ENCODE data around the gene PLPP2.

PLPP2 gene

DNA sequence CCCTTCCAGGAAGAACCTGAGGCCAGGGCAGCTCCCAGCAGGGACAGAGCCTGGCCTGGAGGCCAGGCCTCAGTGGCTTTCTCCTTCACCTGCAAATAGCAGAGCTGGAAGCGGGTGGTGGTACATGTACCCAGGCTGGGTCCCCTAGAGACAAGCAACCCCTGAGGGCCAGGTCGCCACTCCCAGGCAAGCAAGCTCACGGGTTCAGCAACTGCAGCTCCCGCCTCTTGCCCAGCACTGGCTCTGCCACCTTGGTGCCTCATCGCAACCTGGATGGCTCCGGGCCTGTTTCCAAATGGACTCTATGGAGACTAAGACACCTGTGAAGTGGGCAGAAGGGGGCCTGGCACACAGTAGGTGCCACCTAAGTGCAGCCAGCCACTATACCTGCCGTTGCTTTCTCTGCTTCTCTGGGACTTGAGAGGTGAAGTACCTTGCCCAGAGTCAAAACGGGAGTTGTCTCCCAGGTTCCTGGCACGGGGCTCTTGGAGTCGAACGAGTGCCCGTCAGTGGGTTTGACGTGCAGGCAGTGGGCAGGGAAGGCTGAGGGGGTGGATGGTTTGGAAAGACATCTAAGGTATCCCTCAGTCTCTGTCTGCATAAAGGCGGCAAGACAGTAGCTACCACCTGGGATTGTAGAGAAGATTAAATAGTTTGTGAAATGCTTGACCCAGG lies 2.4 kb upstream of the PLPP2 start:
- DNase-seq (ENCODE audit: low read depth in 2 of 2): no peak

DNA sequence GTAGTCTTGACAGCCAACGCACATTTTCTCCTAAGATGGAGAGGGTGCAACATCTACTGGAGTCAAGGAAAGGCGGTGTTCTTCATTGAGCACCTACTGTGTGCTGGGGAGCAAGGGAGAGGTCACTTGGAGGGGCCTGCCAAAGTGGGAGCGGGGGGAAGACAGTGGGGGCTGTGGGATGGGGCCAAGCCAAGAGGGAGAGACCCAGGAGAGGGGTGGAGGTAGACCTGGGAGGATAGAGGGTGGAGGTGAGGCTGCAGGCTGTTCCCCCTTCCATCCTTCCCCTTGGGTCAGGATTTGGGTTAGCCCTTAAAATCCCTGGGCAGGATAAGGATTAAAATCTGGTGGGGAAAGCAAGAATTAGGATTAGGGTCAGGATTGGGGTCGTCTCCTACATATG lies 1.7 kb upstream of the PLPP2 start:
- DNase-seq (ENCODE audit: low read depth in 2 of 2): no peak

DNA sequence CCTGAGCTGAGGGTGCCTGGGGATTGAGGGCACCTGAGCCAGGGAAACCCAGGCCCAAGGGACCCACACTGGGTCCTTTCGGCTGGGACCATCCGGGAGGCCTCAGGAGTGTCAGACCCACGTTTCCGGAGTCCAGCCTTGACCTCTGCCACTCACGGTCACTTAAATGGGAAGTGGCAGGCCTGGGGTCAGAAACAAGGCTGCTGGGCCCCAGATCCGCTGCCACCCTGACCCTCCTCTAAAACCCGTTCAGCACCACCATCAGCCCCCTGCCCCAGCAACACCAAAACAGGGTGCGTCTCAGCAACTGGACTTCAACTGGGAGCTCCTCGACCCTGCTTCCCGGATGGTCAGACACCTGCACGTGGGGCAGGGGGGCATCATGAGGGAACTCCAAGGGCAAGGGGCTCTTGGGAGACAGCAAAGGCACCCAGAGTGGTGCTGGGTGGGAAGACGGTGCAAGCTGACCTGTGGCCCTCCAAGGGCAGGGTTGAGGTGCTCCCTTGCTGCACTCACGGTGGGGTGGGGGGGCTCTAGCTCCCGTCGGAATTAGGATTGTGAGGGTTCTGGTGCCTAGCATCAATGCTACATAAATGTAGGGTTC lies 1.2 kb upstream of the PLPP2 start:
- no peak for DNase-seq (ENCODE audit: low read depth in 2 of 2)

- no peak for DNase-seq (ENCODE audit: low read depth in 2 of 2)
These were observed 518 bp upstream of the PLPP2 start for GRCh38 chr19:291561-292280.

- peak in 1 of 2 donors; percentile 23 for DNase-seq (ENCODE audit: low read depth in 2 of 2)
These were observed 714 bp downstream of the PLPP2 start for GRCh38 chr19:290372-291005.

DNA sequence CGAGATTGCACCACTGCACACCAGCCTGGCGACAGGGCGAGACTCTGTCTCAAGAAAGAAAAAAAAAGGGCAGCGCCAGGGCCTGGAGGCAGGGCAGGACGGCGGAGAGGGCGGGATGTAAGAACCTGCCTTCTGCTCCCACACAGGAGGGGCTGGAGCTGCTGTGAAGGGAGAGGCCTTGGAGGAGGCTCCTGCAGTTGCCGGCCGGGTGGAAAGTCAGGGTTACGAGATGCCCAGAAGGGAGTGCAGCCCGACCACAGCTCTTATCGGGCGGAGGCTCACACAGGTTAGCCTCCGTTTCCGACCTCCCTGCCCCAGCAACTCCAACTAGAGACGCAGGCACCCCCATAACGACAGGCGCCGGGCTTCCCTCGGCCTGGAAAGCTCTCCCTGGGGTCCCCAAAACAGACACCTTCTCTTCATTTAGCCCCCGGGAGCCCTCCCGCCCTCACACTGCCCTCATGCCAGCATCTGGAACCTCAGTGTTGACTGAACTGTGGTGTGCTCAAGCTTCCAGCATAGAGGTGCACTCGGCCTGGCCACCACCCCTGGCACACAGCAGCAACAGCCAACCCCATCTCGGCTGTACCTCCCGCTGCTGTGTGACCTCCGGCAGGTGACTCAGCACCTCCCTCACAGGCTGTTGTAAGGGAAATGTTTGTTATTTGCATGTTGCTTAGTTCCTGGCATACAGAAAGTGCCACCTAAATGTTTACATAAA lies 1.4 kb downstream of the PLPP2 start:
- DNase-seq (ENCODE audit: low read depth in 2 of 2): no peak

DNA sequence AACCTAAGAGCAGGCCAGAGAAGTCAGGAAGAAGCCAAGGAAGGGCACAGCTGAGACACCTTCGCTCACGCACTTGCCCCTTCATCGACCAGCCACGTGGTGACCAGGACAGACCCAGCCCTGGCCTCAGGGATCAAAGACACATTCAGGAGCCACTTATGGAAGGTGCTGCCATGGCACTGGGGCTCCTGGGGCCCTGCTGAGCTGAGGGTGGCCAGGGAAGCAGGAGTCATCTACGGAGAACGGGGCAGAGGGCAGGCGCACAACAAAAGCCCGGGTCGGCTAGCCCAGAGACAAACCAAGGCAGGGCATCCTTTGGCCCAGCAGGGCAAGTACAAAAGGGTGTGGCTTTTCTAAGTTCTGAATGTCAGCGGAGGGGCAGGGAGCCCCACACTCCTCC lies 2.3 kb downstream of the PLPP2 start:
- DNase-seq (ENCODE audit: low read depth in 2 of 2): no peak

DNA sequence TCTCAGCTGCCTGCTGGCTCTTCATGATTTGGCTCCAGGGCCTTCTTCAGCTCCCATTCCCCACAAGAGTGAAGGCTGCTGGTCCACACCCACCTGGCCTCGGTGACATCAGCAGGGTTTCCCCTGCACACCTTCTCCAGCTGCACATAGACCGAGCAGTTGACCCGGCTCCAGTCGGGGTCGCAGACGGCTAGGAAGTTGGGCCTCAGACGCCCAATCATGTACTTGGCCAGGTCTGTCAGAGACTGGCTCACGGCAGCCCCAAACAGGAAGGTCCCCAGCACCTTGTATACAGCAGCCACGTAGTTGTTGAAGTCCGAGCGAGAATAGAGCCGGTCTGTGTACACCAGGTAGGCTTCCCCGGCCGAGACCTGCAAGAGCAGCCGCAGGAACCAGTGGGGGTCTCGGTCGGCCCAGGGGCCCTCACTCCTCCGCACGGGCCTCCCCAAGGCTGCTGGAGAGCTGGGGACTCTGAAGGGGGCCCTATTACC lies 3.8 kb downstream of the PLPP2 start:
- DNase-seq (ENCODE audit: low read depth in 2 of 2): no peak

GRCh38 chr19:283395-283794 lies 7.8 kb downstream of the PLPP2 start:
- DNase-seq (ENCODE audit: low read depth in 2 of 2): no peak

GRCh38 chr19:282501-282900 lies 8.7 kb downstream of the PLPP2 start:
- DNase-seq (ENCODE audit: low read depth in 2 of 2): no peak

DNA sequence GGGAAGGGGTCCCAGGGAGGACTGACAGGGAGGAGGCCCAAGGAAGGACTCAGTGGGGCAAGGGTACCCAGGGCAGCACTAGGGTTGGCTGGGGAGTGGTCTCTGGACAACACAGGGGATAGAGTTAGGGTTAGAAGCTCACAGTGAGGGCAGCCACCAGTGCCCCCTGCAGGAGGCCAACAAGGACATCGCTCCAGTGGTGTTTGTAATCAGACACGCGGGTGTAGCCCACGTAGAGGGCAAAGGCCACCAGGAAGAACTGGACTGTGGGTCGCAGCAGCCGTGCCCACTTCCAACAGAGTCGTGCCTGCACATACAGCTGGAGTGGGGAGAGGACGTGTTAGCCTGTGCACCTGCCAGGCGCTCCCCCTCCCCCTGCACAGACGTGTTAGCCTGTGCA lies 9.2 kb downstream of the PLPP2 start:
- no peak for DNase-seq (ENCODE audit: low read depth in 2 of 2)

- no peak for DNase-seq (ENCODE audit: low read depth in 2 of 2)
These were observed 9.9 kb downstream of the PLPP2 start for GRCh38 chr19:281156-281853.

DNA sequence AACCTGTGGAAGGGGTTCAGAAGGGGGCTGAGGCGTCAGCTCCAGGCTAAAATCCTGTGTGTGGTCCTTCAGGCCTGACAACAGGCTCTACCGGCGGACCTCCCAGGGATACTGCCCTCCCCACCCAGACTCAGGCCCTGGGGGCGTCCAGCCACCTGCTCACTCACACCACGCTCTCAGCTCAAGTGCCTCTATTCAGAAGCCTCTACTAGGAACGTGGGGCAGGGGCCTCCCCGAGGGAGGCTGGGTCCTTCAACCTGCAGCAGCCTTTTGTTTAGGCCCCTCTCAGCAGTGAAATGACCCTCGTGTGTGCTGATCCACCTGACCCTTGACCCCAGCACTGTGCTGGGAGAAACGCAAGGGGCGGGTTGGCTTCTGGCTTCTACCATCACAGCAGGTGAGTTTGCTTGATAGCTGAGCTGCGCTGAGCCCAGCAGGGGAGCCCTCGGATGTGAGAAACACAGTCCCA lies 10.6 kb downstream of the PLPP2 start:
- no peak for DNase-seq (ENCODE audit: low read depth in 2 of 2)

DNA sequence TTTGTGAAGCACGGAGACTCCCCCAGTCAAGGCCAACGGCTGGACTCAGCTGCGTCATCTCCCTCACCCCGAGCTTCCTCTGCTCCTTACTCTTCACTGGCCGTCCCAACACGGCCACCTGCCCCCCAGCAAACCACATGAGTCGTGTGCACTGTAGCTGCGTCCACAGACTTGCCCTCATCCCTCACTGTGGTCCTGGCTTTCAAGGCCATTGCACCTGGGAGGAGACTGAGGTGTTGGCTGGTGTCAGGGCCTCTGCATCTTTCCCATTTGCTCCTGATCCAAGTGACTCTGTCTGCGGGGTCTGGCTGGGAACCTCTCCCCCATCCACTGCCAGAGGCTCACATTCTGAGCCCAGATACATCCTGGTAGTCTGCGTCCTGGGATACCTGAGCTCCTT lies 11.5 kb downstream of the PLPP2 start:
- no peak for DNase-seq (ENCODE audit: low read depth in 2 of 2)

DNA sequence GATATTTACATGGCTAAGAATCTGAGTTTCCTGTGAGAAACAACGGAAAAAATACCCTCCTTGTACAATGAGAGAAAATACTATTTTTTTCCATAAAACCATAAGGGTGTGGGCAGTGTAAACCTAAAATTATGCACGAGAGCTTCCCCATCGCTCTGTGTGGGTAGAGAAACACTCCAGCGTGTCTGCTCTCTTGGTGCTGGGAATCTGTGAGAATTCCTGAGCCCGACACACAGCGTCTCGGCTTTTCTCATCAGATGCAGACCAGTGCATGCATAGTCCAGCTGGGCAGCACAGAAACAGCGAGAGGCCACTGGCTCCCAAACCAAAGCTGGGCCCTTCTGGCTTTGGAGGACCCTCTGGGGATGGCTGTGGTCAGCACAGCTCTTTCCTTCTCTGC lies 12.0 kb downstream of the PLPP2 start:
- DNase-seq (ENCODE audit: low read depth in 2 of 2): no peak

DNA sequence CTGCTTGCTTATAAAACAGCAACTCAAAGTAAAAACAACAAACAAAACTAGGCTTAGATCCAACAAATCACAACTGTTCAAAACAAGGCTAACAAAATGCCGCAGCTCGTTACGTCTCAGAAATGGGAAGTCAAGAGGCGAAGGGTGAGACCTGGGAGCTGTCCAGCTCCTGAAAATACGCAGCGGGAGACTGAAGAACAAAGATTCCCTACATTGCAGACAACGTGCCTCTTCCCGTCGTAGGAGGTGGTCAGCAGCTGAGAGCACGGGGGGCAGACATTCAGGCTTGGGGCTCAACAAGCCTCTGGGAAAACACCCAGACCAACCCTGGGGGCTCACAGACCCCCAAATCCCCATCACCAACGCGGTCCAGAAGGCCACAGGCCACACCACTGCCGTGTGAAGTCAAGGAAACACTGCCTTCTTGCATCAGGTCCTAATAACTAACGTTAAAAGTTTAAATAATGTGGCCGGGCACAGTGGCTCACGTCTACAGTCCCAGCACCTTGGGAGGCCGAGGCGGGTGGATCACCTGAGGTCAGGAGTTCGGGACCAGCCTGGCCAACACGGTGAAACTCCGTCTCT lies 13.5 kb downstream of the PLPP2 start:
- DNase-seq (ENCODE audit: low read depth in 2 of 2): no peak

DNA sequence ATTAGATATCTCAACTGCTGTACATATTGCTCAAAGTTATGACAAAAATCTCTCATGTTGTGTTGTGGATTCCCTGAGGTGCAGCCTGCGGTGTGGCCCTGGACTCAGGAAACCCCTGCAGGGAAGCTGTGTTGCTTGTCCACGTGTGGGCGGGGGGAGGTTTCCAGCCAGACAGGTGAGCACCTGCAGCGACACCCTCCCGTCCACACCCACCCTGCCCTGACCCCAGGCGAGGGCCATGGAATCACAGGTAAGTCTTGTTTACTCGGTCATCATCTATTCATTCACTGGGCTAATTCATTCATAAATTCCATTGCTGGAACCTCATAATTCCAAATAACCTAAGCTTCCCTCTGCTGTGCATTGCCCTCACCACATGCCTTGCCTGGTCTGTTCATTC lies 14.1 kb downstream of the PLPP2 start:
- no peak for DNase-seq (ENCODE audit: low read depth in 2 of 2)

GRCh38 chr19:275958-276646 lies 15.1 kb downstream of the PLPP2 start:
- no peak for DNase-seq (ENCODE audit: low read depth in 2 of 2)

DNA sequence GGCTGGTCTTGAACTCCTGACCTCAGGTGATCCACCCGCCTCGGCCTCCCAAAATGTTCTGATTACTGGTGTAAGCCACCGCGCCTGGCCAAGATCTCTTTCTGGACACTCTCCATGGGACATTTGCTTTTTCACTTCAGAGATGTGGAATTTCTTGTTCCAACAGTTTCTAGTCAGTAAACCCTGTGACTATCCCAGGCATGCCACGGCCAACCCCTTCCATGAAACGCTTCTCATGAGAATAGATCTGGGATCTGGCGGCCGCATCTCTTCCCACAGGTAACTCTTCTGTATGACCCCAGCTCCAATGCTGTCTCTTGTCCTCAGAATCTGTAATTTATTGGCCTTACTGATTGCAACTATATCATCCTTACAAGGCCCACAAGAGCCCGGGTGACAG lies 16.2 kb downstream of the PLPP2 start:
- no peak for DNase-seq (ENCODE audit: low read depth in 2 of 2)

GRCh38 chr19:273393-273792 lies 17.8 kb downstream of the PLPP2 start:
- DNase-seq (ENCODE audit: low read depth in 2 of 2): no peak

Measured in stimulated activated CD4-positive, alpha-beta T cell treated with anti-CD3 and anti-CD28 coated beads, Interleukin-1b, Interleukin-23, amount 100 ng/mL, for 4 hours (primary cell).